Prostate gland (tissue), 2 donors: ENCODE results near the gene PCED1A.

Experiments used
- POLR2A ChIP-seq: fragments of 450-650 bp; IDR thresholded peaks from one replicate; pipeline ENCODE4 v1.6.1; 2016; ENCODE audit warnings: antibody characterized with exemption, mild to moderate bottlenecking
- POLR2AphosphoS5 ChIP-seq: sonication (generic); formaldehyde crosslinking; IDR thresholded peaks from one replicate; pipeline ENCODE4 v1.6.1; 2017; ENCODE audit warnings: antibody characterized with exemption
- TF ChIP-seq, protein P1 (sequence below), 4 experiments: fragments of 200-600 bp in 2 of 4; fragments of 450-650 bp in 2 of 4; sonication (generic) in 2 of 4; IDR thresholded peaks; 1 replicate in 3 of 4; 2 replicates in 1 of 4; pipeline ENCODE4 v1.5.1; 2016 to 2019; ENCODE audit warnings: antibody characterized with exemption in 4 of 4, mild to moderate bottlenecking in 2 of 4, moderate library complexity in 2 of 4

DNA sequence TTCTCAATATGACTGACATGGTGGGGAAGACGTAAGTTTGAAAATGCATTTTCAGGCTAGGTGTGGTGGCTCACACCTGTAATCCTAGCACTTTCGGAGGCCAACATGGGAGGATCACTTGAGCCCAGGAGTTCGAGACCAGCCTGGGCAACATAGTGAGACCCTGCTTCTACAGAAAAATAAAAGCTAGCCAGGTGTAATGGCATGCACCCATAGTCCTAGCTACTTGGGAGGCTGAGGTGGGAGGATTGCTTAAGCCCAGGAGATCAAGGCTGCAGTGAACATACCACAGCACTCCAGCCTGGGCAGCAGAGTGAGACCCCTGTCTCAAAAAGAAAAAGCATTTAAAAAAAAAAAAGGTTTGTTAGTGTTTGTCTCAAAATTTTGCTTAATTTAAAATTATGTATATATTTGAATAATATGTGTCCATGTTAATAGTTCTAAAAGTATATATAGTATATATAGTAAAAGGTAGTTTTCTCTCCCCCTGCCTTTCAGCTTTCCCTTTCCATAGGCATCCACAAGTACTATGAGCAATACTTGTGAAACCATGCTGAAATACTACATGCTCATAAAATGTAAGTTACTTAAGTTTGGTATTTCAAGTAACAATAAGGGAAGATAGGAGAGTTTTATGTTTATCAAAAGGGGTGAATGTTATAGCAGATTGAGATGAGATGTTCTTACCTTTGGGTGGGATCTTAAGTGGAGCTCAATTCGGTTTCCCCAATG is 47.9 kb upstream of the PCED1A start:
- TF ChIP-seq, protein P1, sequence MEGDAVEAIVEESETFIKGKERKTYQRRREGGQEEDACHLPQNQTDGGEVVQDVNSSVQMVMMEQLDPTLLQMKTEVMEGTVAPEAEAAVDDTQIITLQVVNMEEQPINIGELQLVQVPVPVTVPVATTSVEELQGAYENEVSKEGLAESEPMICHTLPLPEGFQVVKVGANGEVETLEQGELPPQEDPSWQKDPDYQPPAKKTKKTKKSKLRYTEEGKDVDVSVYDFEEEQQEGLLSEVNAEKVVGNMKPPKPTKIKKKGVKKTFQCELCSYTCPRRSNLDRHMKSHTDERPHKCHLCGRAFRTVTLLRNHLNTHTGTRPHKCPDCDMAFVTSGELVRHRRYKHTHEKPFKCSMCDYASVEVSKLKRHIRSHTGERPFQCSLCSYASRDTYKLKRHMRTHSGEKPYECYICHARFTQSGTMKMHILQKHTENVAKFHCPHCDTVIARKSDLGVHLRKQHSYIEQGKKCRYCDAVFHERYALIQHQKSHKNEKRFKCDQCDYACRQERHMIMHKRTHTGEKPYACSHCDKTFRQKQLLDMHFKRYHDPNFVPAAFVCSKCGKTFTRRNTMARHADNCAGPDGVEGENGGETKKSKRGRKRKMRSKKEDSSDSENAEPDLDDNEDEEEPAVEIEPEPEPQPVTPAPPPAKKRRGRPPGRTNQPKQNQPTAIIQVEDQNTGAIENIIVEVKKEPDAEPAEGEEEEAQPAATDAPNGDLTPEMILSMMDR (IDR thresholded peaks at IDR 0.05), result no peak
- no peak for TF ChIP-seq POLR2AphosphoS5
- no peak for TF ChIP-seq POLR2A
